DMS153 treated with DMSO at 0.1 percent for 48 hours (cell line): ENCODE measurements around the gene PRR32.
"Not testable (repeated sequence)": the region's sequence is repeated elsewhere in the genome, so short reads cannot be mapped to it uniquely, and the experiment has no call there.

Experiments
- DNase-seq: peaks from one replicate; lab custom pipeline; 2025; ENCODE audit not compliant: unreplicated experiment; lab: John Stamatoyannopoulos, UW

Gene PRR32, protein sequence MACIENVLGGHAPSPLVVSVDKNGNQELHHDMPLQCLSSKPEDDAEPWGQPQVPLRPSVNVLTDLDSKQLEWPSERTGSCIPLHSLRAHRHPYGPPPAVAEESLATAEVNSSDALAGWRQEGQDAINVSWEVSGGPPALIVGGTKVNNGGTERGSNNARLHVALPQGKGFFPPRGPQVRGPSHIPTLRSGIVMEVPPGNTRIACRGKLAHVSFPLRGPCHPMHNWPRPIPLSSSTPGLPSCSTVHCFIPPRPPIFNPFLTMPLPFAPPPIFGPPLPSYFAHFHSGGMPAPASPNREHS

DNA sequence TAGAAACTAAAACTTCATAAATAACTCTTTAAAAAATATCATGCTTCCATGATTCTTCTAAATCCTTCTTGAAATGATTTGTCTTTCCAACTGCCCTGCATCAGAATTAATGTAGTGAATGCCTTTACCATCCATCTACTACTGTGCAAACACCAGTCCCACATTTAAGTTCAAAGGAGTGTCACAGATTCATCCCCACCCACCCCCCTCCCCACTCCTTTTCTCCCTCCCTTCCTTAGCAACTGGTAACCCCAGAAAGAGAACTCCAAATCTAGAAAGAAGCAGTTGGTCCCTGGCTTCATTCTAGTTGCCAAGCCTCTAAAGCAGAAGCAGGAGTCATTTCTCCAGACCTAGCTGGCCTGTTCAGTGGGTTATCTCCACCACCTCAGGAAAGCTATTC lies at the start of gene PRR32:
TSS of gene PRR32 (plus strand) at position 301 of the 400 bp plus-strand sequence. CDS start 115 bp downstream, outside the sequence.
- DNase-seq = no peak

DNA sequence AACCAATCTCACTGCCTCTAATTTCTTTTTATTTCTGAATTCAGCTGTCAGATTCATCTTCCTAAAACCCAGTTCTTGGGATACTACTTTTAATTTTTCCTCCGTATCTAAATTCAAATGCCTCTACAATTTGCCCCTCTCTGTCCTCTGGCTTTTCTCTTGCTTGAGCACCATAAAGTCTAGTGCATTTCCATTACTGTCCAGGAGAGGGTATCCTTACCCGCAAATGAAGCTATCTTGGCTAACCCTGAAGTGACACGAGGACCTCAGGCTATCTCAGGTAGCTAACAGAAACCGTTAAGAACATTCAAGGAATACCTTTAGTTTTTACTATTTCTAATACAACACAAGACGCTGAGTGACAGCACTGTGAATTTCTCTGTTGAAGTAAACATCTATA lies 49.4 kb upstream of the PRR32 start:
- peak; percentile 33 for DNase-seq

DNA sequence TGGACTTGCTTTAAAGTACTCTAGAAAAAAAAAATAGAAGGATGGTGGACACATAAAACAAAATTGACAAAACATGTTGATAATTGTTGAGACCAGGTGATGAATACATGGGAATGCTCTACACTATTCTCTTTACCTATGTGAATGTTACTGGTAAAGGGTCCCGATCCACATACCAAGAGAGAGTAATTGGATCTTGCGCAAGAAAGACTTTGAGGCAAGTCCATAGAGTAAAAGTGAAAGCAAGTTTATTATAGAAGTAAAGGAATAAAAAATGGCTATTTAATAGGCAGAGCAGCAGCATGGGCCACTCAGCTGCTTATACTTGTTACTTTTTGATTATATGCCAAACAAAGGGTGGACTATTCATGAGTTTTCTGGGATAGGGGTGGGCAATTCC lies 34.0 kb upstream of the PRR32 start:
- DNase-seq = no peak

DNA sequence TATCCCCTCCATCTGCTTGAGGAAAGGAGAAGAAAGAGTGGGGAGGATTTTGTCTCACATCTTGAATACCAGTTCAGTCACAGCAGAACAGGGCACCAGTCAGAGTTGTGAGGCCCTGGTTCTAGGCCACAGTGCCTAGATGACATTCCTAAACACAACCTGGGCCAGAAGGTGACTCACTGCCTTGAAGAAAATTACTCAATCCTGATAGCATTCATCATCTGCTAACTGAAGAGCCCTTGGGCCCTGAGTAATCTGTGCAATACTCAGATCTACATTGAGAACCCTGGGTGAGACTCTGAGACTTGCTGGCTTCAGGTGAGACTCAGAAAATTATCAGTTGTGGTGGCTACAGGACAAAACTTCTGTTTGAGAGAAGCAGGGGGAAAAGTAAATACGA lies 20.5 kb upstream of the PRR32 start:
- no peak for DNase-seq

DNA sequence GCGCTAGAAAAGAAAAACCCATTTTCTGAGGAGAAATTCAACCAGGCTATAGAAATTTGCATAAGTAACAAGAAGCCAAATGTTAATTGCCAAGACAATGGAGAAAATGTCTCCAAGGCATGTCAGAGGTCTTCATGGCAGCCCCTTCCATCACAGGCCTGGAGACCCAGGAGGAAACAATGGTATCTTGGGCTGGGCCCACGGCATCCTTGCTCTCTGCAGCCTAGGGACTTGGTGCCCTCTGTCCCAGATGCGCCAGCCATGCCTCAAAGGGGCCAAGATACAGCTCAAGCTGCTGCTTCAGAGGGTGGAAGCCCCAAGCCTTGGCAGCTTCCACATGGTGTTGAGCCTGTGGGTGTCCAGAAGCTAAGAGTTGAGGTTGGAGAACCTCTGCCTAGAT lies 12.7 kb upstream of the PRR32 start:
- not testable (repeated sequence) for DNase-seq

DNA sequence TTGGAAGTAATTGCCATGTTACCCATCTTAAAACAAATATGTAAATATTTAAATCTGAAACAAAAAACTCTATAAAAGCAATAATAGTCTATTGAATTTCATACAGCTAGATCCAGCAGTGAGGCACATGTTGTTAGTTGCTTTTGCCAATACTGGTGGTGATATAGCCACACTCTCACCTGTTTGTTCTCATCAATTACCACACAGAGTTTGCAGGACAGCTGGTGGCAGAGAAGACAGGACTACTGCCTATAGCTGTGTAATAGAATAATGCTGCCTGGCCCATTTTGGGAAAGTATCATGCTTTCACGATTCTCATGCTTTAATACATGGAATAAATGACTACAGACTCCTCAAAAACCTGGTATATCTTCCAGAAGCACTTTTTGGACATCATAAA lies 3.7 kb upstream of the PRR32 start:
- DNase-seq = no peak

DNA sequence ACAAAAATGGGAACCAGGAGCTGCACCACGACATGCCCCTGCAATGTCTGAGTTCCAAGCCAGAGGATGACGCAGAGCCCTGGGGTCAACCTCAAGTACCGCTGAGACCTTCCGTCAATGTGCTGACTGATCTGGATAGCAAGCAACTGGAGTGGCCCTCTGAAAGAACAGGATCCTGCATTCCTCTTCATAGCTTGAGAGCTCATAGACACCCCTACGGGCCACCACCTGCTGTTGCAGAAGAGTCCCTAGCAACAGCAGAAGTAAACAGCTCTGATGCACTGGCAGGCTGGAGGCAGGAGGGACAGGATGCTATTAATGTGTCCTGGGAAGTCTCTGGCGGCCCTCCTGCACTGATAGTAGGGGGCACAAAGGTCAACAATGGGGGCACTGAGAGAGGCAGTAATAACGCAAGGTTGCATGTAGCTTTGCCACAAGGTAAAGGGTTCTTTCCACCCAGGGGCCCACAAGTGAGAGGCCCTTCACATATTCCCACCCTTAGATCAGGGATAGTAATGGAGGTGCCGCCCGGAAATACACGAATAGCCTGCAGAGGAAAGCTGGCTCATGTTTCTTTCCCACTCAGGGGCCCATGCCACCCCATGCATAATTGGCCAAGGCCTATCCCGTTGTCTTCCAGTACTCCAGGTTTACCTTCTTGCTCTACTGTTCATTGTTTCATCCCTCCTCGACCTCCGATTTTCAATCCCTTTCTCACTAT lies 1.3 kb downstream of the PRR32 start:
- peak; percentile 14 for DNase-seq

DNA sequence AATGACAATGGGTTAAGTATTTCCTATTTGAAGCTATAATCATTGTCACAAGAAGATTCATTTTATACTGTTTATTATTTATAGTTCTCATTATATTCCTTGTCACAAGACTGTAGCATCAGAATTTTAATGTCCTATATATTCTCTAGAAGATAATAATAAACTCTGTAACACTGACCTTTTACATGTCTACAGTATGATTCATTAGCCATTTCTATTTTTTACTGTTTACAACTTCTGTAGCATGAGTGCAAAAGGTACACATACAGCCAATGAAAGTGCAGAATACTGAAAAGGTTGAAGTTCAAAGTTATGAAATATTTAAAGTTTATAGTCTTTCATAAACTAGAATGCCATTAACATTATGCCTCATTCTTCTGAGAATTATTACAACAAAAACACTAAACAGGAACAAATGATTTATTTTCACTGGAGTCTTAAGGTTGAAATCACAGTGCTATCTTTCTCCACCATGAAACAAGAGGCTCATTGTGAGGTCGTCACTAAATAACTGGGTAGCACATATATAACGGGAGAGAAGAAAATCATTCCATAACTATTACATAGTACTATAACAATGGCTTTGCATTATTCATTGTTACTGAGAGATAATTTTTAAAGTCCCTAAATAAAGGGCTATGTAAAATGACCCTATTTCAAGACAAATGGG lies 4.9 kb downstream of the PRR32 start:
- DNase-seq = no peak

DNA sequence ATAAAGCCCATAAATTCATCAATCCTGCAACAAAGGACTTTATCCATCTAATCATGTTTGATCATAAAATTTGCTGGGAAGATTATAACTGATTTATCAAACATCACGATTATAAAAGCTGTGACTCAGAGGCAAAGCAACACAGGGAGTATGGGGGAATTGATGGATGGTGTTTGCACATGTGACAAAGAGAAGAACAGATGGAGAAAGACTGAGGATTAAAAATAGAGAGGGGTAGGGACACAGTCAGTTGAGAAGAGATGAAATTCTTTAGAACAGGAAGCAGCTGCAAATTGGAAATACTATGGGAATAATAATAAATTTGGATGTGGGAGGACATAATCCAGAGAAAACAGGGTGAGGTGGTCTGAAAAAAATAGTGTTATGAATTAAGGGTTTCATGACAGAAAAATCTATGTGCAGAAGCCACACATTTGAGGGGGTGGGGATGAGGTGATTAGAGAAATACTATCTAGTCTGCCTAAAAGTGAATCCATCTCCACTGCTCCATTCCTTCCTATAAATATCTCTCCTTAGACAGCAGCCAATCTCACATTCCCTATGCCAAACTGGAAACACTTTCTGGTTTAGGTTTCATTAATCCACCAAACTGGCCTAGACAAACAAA lies 6.2 kb downstream of the PRR32 start:
- no peak for DNase-seq

DNA sequence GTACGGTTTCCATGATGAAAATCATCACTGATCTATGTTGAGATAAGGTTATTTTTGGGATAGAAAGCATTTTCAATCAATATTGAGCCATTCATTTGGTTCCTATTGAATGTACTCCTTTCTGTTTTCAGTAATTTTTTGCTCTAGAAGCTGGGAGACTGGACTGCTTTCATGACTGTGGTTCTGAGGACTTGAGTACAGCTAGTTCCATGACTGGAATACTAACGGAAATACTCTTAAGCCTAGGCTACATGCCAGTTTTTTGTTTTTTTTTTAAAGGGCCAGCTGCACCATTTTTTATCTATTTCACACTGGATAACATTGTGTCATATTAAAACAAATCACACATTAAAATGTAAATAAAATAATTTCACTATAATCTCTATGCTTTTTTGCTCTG lies 16.7 kb downstream of the PRR32 start:
- DNase-seq = no peak

DNA sequence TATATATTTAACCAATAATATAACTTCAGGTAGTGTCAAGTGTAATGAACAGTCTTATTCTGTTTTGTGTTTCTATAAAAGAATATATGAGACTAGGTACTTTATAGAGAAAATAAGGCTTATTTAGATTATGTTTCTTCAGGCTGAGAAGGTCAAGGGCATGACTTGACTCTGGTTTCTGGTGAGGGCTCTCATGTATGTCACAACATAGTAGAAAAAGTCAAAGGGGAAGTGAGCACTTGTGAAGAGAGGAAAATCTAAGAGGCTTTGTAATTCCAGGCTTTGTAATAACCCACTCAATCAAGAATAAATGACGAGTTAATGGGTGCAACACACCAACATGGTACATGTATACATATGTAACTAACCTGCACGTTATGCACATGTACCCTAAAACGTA lies 27.6 kb downstream of the PRR32 start:
- no peak for DNase-seq

DNA sequence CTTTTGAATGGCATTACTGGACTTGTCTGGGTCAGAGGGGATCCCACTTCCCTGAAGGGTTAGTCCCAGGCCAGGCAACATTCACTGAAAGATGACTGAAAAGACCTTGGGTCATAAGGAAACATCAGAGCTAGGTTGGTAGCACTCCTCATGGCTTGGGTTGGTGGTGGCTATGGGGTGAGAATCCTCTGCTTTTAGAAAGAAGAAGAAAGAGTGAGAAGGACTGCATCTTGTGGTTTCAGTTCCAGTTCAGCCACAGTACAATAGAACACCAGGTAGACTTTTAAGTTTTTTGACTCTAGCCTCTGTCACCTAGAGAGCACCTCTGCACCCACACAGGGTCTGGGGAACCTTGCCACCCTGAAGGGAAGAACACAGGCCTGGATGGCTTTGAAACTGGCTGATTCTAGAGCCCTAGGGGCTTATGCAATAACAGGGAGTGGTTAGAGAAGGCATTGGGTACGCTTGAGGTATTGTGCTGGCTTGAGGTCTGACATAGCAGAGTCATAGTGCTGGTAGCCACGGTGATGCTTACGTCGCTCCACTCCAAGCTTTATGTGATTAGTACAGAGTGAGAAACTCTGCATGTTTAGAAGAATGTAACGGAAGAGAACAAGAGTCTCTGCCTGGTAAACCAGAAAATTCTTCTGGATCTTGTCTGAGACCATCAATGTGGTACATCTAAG lies 36.5 kb downstream of the PRR32 start:
- DNase-seq = no peak
